ENCODE measurements around the gene TESPA1.

GRCh38 chr12:54991991-54992375 lies 7.4 kb upstream of the TESPA1 start:
- TF ChIP-seq CTCF (IDR thresholded peaks at IDR 0.05) (no peak), FOXM1 (IDR thresholded peaks at IDR 0.05; ENCODE audit: low read depth) (no peak), TCF12 (IDR thresholded peaks at IDR 0.05) (no peak), EP300 (IDR thresholded peaks at IDR 0.05; ENCODE audit: borderline replicate concordance in 1 of 2, low read depth in 1 of 2, low read length in 1 of 2) (no peak), SMC3 (IDR thresholded peaks at IDR 0.05; ENCODE audit: low read depth, low read length) (no peak), POLR2AphosphoS5 (IDR thresholded peaks at IDR 0.05; ENCODE audit: low read depth, low read length) (no peak), USF2 (IDR thresholded peaks at IDR 0.05; ENCODE audit: borderline replicate concordance, low read depth, low read length) (no peak), MAX (IDR thresholded peaks at IDR 0.05; ENCODE audit: low read depth) (no peak), PBX3 (IDR thresholded peaks at IDR 0.05) (no peak)
